Measurements from ENCODE around the gene WAPL.

GRCh38 chr10:86411281-86411841, 110.2 kb downstream of the WAPL start:
- no peak for TF ChIP-seq POLR2A (IDR thresholded peaks at IDR 0.05; ENCODE audit: low read length)
- TF ChIP-seq GATA1 (IDR thresholded peaks at IDR 0.05; ENCODE audit: low read depth, low read length), result no peak
